ENCODE measurements around the gene ABCC4. TPM values are rescaled to one million over a fixed set of nuclear protein-coding genes. Genes with fewer than 3 reads are reported as not detected.

The ABCC4 gene
- total and polyA plus RNA-seq, 2 donors (not counting 1 experiment from before 2014, with no cell fraction given), result 1.8 to 7.1 TPM

DNA sequence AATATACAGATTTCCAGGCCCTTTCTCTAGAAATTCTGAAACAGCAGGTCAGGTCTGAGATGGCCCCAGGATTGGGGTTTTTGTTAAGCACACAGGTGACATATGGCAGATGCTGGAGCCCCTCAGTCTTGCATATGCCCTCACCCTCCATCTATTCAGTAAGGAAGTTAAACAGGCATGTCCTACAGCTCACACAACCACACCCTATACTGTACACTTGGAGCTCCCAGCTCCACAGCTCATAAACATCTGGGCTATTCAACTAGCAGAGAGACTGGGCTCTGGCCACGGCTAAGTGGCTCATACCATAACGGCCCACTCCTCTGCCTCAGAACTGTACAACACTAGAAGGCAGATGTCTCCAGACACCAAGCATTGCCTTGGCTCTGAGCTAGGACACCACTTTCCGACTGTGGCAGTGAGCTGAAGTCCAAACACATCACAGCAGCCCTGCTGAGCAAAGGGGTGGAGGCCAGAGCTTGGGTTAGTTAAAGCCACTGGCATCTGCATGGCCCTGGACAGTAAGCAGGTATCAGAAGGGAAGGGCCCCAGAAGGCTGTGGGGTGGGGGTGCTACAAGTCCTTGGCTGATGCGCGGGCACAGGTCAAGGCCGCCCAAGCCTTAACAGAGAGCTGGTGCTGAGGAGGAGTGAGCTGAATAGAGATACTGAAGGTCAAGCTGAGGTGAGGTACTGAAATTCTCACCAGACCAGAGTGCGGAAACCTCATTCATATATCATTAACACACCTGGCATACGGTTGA lies 79.1 kb downstream of the ABCC4 start:
- Histone ChIP-seq H3K4me2 (replicated peaks; ENCODE audit: low read depth, low read length, poor library complexity, severe bottlenecking) (no peak overlapping the region), H3K27ac (ENCODE audit: low read length in 2 of 2) (no peak overlapping the region), H3K4me1 (ENCODE audit: control insufficient read depth in 2 of 2, insufficient read depth in 2 of 2, low read length in 2 of 2) (peaks cover 7 to 9% of the 10 kb centered on the region in 2 donors), H3K27me3 (replicated peaks in 1 of 4; ENCODE audit: control extremely low read depth in 1 of 4, control insufficient read depth in 3 of 4, insufficient read depth in 4 of 4, low read length in 3 of 4) (no peaks in the 10 kb centered on the region), H3K4me3 (ENCODE audit: control extremely low read depth in 1 of 5, extremely low read depth in 1 of 5, insufficient read depth in 1 of 5, low read depth in 2 of 5, low read length in 4 of 5) (no peak overlapping the region), H3K79me2 (ENCODE audit: control insufficient read depth, insufficient read depth, low read length) (no peaks in the 10 kb centered on the region), H4K20me1 (ENCODE audit: control insufficient read depth, insufficient read depth, low read length, poor library complexity, severe bottlenecking) (no peaks in the 10 kb centered on the region), H3K9ac (ENCODE audit: low read length) (no peak overlapping the region), H3K9me3 (ENCODE audit: control extremely low read depth in 1 of 3, control insufficient read depth in 2 of 3, insufficient read depth in 1 of 3, low read length in 2 of 3) (no peaks in the 10 kb centered on the region), H2AFZ (ENCODE audit: insufficient read depth, low read depth, low read length, poor library complexity, severe bottlenecking) (no peak overlapping the region), H3K36me3 (replicated peaks in 1 of 2; ENCODE audit: control extremely low read depth in 1 of 2, control insufficient read depth in 1 of 2, extremely low read depth in 1 of 2, insufficient read depth in 2 of 2, low read length in 1 of 2) (peaks cover 0 to 4% of the 10 kb centered on the region in 2 experiments)
- peaks cover 14% of the 10 kb centered on the region for H3K4me1 Mint-ChIP-seq
- H3K27me3 Mint-ChIP-seq, result no peaks in the 10 kb centered on the region
- no peak overlapping the region for H3K27ac Mint-ChIP-seq
- no peaks in the 10 kb centered on the region for H3K9me3 Mint-ChIP-seq (ENCODE audit: insufficient read depth)
- TF ChIP-seq CTCF (IDR thresholded peaks at IDR 0.05) (no peak), EZH2 (IDR thresholded peaks at IDR 0.05; ENCODE audit: borderline replicate concordance, insufficient read depth, low read depth, low read length, poor library complexity, severe bottlenecking) (no peak)
- H3K4me3 Mint-ChIP-seq, result no peak overlapping the region
- WGBS (ENCODE audit: insufficient coverage), result 93% methylated on average over 6 of the region's 8 CpGs
- ChIA-PET POLR2A (no interaction called here), CTCF (interaction anchor here (0.5 to 1.4 kb wide), 3 partner anchors 33 to 179 kb away, joined by 3 to 4 read pairs (median 3); no protein-coding TSS in a partner anchor)
- ATAC-seq (ENCODE audit: low read depth) (no peak), DNase-seq (no peak)
- intact Hi-C loops (cut with micrococcal nuclease), result no loop called here

- no peak overlapping the region for H3K27ac ChIP-seq (ENCODE audit: low read length in 2 of 2)
- no peak overlapping the region for H3K9ac ChIP-seq (ENCODE audit: low read length)
- H3K4me1 ChIP-seq (ENCODE audit: control insufficient read depth in 2 of 2, insufficient read depth in 2 of 2, low read length in 2 of 2), result no peaks in the 10 kb centered on the region
- H3K9me3 Mint-ChIP-seq (ENCODE audit: insufficient read depth), result no peaks in the 10 kb centered on the region
- no peak overlapping the region for H3K4me3 ChIP-seq (ENCODE audit: control extremely low read depth in 1 of 5, extremely low read depth in 1 of 5, insufficient read depth in 1 of 5, low read depth in 2 of 5, low read length in 4 of 5)
- DNase-seq (no peak), ATAC-seq (ENCODE audit: low read depth) (no peak)
- H3K27ac Mint-ChIP-seq, result no peak overlapping the region
- no peaks in the 10 kb centered on the region for H3K27me3 ChIP-seq (replicated peaks in 1 of 4; ENCODE audit: control extremely low read depth in 1 of 4, control insufficient read depth in 3 of 4, insufficient read depth in 4 of 4, low read length in 3 of 4)
- H3K4me3 Mint-ChIP-seq, result no peak overlapping the region
- TF ChIP-seq CTCF (IDR thresholded peaks at IDR 0.05) (no peak), EZH2 (IDR thresholded peaks at IDR 0.05; ENCODE audit: borderline replicate concordance, insufficient read depth, low read depth, low read length, poor library complexity, severe bottlenecking) (no peak)
- peaks cover 4% of the 10 kb centered on the region for H3K4me1 Mint-ChIP-seq
- H3K9me3 ChIP-seq (ENCODE audit: control extremely low read depth in 1 of 3, control insufficient read depth in 2 of 3, insufficient read depth in 1 of 3, low read length in 2 of 3), result no peaks in the 10 kb centered on the region
- H3K27me3 Mint-ChIP-seq, result no peaks in the 10 kb centered on the region
- no peaks in the 10 kb centered on the region for H3K79me2 ChIP-seq (ENCODE audit: control insufficient read depth, insufficient read depth, low read length)
- ChIA-PET CTCF (interaction anchor here (0.9 to 1.0 kb wide), 3 partner anchors 29 to 158 kb away, joined by 3 to 5 read pairs (median 4); no protein-coding TSS in a partner anchor), POLR2A (no interaction called here)
- no peak overlapping the region for H2AFZ ChIP-seq (ENCODE audit: insufficient read depth, low read depth, low read length, poor library complexity, severe bottlenecking)
- H3K4me2 ChIP-seq (replicated peaks; ENCODE audit: low read depth, low read length, poor library complexity, severe bottlenecking), result no peak overlapping the region
- H3K36me3 ChIP-seq (replicated peaks in 1 of 2; ENCODE audit: control extremely low read depth in 1 of 2, control insufficient read depth in 1 of 2, extremely low read depth in 1 of 2, insufficient read depth in 2 of 2, low read length in 1 of 2), result peaks cover 0 to 4% of the 10 kb centered on the region in 2 experiments
- no CpG with 5 or more reads among the region's 1 CpG for WGBS (ENCODE audit: insufficient coverage)
- intact Hi-C loops (cut with micrococcal nuclease), result no loop called here
- H4K20me1 ChIP-seq (ENCODE audit: control insufficient read depth, insufficient read depth, low read length, poor library complexity, severe bottlenecking), result no peaks in the 10 kb centered on the region
Observed at GRCh38 chr13:95220611-95221010, 80.6 kb downstream of the ABCC4 start.
